HG03097 (cell line): ENCODE results near the gene TBXAS1.

Experiments used
- ATAC-seq: cut with Tn5 transposase; IDR thresholded peaks from one replicate; pipeline ENCODE4 v1.9.1; 2021; ENCODE audit not compliant: unreplicated experiment, low FRiP score

The TBXAS1 gene

DNA sequence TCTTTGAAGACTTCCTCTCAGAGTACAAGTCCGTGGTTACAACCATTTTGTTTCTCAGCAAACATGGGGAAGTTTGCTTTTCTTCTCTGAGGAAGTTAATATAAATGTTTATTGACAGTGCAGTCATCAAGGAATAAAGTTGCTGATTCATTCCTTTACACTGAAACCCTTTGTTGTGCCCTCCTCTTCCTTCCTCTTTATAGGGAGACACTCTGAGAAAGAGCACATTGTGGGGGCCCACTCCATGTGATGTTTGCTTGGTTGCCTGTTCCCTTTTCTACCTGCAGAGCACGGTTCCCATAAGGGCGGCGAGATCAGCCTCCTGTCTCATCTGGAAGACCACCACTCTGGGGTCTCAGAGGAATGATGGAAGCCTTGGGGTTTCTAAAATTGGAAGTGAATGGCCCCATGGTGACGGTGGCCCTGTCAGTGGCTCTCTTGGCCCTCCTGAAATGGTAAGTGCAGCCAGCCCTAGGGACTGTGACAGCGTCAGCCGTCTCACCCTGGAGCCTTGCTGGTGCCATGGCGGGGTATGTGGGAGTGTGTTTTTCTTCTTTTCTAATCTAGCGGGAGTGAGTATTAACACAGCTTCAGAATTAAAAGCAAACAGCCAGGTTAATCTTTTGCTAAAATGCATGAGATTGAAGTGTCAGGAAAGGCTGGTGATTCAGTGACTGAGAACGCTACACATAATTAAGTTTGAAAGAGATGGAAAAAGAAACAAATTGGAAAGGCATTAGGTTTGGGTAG is at the start of gene TBXAS1:
TSS of gene TBXAS1 (plus strand) at position 240 of the 750 bp plus-strand sequence. CDS start at position 367, 127 bp downstream.
- ATAC-seq: no peak

- ATAC-seq: no peak
These were observed 46.1 kb upstream of the TBXAS1 start for GRCh38 chr7:139782932-139783331.

GRCh38 chr7:139783647-139784385 is 45.2 kb upstream of the TBXAS1 start:
- ATAC-seq: no peak

GRCh38 chr7:139784648-139785047 is 44.4 kb upstream of the TBXAS1 start:
- no peak for ATAC-seq

DNA sequence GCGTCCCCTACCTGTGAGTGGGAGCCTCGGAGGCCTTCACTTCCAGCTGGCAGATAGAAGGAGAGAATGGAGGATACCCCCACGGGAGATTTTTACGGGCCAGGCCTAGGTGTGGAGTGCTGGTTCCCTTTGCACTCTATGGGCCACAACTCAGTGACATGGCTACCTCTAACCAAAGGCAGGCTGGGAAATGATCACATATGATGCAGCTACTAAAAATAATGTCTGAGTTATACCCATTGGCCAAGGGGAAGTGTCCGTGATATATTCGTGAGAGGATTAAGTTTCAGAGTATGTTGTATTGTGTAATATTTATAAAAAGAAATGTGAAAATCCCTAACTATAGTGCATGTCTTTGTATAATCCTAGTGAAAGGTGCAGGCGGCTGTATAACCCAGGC is 37.7 kb upstream of the TBXAS1 start:
- ATAC-seq: no peak

DNA sequence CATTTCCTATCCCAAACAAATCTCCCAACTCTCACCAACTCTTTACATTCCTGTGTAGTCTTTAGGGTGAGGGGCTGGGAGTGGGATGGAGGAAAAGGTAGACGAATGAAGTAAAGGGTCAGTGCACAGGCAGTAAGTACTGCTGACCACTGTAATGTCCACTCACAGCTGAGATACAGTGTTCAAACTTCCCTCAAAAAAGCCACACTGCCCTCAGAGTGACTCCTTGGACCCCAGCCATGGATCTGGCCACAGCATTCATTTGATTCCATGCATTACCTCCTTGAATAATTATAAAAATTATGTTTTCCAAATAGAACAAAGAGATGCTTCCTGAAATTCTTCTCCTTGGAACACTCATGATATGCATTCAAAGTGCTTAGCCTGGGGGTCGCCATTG is 31.5 kb upstream of the TBXAS1 start:
- ATAC-seq: no peak

- ATAC-seq: no peak
These were observed 30.8 kb upstream of the TBXAS1 start for GRCh38 chr7:139798221-139798620.

DNA sequence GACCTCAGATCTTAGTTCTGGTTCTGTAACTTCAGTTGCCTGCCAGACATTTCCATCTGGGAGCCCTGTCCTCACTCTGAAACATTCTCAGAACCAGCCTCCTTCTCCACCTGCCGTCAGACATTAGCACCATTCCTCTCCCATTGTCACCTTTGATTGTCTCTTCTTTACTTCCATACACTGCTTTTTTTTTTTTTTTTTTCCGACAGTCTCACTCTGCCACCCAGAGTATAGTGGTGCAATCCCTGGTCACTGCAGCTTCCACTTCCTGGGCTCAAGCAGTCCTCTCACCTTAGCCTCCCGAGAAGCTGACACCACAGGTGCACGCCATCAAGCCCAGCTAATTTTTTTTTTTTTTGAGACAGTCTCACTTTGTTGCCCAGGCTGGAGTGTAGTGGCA is 30.2 kb upstream of the TBXAS1 start:
- ATAC-seq: no peak

GRCh38 chr7:139799586-139799985 is 29.5 kb upstream of the TBXAS1 start:
- ATAC-seq: no peak

- no peak for ATAC-seq
These were observed 24.5 kb upstream of the TBXAS1 start for GRCh38 chr7:139804571-139804970.

DNA sequence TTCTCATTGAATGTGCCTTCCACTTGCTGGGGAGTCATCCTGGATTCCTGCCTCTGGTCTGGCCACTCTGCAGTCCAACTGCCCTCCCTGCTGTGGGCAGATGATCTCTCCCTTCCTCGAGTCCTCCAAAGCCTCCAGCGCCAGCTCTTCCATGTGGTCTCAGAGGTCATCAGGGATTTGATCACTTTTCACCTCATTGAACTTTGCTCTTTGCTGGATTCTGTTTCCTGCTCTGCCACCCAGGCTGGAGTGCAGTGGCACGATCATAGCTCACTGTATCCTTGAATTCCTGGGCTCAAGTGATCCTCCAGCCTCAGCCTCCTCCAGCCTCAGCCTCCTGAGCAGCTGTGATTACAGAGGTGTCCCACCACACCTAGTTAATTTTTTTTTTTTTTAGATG is 22.1 kb upstream of the TBXAS1 start:
- ATAC-seq: no peak

DNA sequence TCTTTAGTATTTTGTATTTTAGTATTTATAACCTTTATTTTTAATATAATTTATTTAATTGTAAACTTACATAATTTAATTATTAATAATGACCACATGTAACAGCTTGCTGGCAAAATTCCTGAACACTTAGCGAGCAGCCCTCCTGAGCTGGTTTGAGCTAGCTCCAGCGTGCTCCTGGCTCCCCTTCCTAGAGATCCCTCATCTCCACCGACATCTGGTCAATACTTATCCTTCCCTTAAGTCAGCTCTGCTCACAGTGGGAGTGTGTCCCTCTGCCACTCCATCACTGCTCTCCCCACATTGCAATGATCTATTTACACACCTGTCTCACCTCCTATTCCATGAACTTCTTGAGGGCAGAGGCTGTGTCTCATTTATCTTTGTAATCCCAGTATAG is 20.6 kb upstream of the TBXAS1 start:
- ATAC-seq: no peak

GRCh38 chr7:139808846-139809442 is 20.1 kb upstream of the TBXAS1 start:
- no peak for ATAC-seq

- ATAC-seq: no peak
These were observed 18.0 kb upstream of the TBXAS1 start for GRCh38 chr7:139811066-139811465.

DNA sequence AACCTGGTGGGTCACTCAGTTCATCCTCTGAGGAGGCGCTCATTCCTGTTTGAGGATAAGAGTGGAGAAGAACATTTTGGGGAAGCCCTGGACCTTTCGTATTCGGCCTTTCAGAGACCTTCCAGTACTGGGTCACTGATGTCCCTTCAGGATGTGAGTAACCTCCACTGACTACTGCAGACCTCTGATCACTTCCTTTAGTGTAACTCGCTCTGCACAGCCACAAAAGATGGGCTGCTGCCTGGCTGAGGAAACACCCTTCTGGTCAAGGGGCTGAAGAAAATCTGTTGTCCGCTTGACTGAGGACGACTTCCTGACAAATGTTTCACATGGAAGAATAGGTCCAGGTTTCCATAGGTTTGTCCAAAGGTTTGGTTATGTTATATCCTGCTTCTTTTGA is 15.9 kb upstream of the TBXAS1 start:
- no peak for ATAC-seq

- ATAC-seq: no peak
These were observed 15.4 kb upstream of the TBXAS1 start for GRCh38 chr7:139813689-139814088.

DNA sequence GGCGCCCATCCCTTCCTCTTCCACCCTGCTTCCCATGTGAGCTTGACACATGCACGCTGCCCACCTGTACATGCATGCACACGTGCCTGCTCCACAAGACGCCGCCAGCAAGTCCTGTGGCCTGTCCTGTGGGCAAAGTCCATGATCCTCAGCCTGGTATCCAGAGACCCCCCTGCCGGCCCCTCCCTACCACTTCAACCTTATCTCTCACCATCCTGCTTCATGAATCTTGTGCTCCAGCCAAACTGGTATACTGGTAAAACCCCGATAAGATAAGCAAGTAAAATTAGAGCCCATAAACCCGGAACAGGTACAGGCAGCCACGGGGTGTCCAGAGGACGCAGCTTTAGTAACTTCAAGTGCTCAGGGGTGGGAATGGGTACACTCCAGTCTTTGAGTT is 11.8 kb upstream of the TBXAS1 start:
- ATAC-seq: no peak

DNA sequence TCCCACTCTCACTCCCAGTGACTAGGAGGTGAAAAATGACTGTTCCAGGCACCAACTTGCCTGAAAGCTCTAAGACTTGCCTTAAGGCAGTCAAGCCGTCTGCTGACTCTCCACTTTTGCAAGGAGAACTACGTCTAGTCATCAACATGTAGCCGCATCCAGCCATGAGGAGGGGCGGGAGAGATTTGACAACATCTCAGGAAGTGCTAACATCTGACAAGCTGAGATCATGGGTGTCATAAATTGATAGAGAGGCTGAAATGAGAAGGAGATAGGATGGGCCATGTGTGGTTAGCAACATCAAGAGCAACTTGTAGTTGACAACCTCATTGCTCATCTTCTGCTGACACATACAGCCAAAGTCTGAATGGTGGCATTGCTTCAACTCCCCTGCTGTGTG is 9.0 kb upstream of the TBXAS1 start:
- no peak for ATAC-seq

GRCh38 chr7:139821349-139822105 is 7.5 kb upstream of the TBXAS1 start:
- ATAC-seq: no peak

- no peak for ATAC-seq
These were observed 6.2 kb upstream of the TBXAS1 start for GRCh38 chr7:139822855-139823254.

DNA sequence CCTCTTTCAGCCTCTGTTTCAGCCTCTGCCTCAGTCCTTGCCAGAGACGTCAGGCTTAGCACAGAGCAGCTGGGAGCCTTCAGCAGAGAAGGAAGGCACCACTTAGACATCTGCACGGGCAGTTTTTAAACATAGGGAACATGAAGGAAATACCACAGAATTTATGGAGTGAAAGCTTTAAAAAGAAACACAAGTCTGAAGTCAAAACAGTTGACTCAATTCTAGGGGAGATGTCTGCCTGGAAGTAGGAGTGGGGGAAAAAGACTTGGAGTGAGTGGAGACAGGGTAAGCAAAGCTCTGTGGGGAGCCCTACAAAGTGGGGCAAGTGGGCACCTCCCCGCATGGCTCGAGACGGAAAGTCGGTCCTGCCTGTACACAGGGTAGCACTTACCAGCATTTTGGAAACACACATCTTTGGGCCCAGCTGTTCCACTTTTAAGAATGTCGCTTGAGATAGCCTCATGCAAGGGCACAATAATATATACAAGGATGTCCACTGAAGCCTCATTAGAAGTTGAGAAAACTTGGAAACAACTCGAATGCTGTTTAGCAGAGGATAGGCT is 5.0 kb upstream of the TBXAS1 start:
- no peak for ATAC-seq
